Upper lobe of right lung (tissue), 1 donor: ENCODE measurements around the gene CSMD2. TPM values are rescaled to one million over a fixed set of nuclear protein-coding genes. Genes with fewer than 3 reads are reported as not detected.

Experiments used
- ATAC-seq: fragments of 200-7000 bp; cut with Tn5 transposase; one replicate; pipeline ENCODE4 v1.9.1; 2020; ENCODE audit warnings: mild to moderate bottlenecking, moderate library complexity
- DNase-seq: peaks from one replicate; pipeline ENCODE4 v3.0.0-alpha.2; 2020
- H3K27ac ChIP-seq: fragments of 200-600 bp; one replicate; pipeline ENCODE4 v1.8.0; 2022
- H3K27me3 ChIP-seq: fragments of 200-600 bp; one replicate; pipeline ENCODE4 v1.8.0; 2022; ENCODE audit warnings: mild to moderate bottlenecking
- H3K36me3 ChIP-seq: fragments of 200-600 bp; one replicate; pipeline ENCODE4 v1.8.0; 2022
- H3K4me1 ChIP-seq: fragments of 200-600 bp; one replicate; pipeline ENCODE4 v1.8.0; 2022
- H3K4me3 ChIP-seq: fragments of 200-600 bp; one replicate; pipeline ENCODE4 v1.8.0; 2022; ENCODE audit warnings: mild to moderate bottlenecking
- H3K9me3 ChIP-seq: fragments of 200-600 bp; one replicate; pipeline ENCODE4 v1.8.0; 2022
- CTCF ChIP-seq: fragments of 200-600 bp; IDR thresholded peaks from one replicate; pipeline ENCODE4 v1.8.0; 2022; ENCODE audit warnings: antibody characterized with exemption
- intact Hi-C: fragments of 100-400 bp; cut with DNase I; formaldehyde crosslinking; loops from one replicate; pipeline ENCODE4 v1.11.0; 2022
- total RNA-seq: library from RNA; stranded (reverse); fragmentation: NEBNext Ultra II Directional; extraction: Animal tissue kit (Norgen Biotek cat#: 25700); gene quantifications from one replicate; pipeline ENCODE4 v1.2.1, GENCODE V29; 2021
- donor health status: DM: no; HTN: yes; CAD: no; lungs with severe emphysema.

The CSMD2 gene
- total RNA-seq, 1 donor from 2014 or later = 0.67 TPM

DNA sequence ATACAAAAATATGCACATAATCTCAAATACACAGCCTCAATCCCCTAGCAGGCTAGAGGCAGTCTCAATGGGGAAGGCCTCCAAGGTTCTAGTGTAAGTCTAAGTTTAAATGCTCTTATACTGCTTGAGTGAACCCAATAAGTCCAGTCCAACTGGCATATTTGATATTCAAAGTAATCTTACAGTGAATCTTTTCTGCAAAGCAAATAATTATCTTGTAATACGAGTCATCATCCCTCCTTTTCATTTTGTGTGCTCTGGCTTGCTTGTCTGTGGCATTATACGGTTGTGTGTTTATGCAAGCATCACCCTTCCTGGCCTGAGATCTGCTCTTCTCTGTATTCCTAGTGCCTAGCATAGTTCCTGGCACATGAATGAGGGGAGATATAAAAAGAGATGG, 468.1 kb downstream of the CSMD2 start:
- intact Hi-C loops = no loop called here
- no peaks in the 10 kb centered on the region for H3K9me3 ChIP-seq
- H3K27ac ChIP-seq = no peak overlapping the region
- ATAC-seq = no peak
- no peaks in the 10 kb centered on the region for H3K4me1 ChIP-seq
- H3K4me3 ChIP-seq = no peak overlapping the region
- no peak for TF ChIP-seq CTCF
- no peaks in the 10 kb centered on the region for H3K36me3 ChIP-seq
- no peaks in the 10 kb centered on the region for H3K27me3 ChIP-seq
- DNase-seq = no peak

- no peaks in the 10 kb centered on the region for H3K27me3 ChIP-seq
- TF ChIP-seq CTCF = no peak
- no peak for DNase-seq
- H3K4me1 ChIP-seq = no peaks in the 10 kb centered on the region
- no peaks in the 10 kb centered on the region for H3K9me3 ChIP-seq
- intact Hi-C loops = no loop called here
- no peaks in the 10 kb centered on the region for H3K36me3 ChIP-seq
- ATAC-seq = no peak
- no peak overlapping the region for H3K4me3 ChIP-seq
- no peak overlapping the region for H3K27ac ChIP-seq
Measured at GRCh38 chr1:33696311-33696710, 468.7 kb downstream of the CSMD2 start.

GRCh38 chr1:33692206-33693188, 472.5 kb downstream of the CSMD2 start:
- Histone ChIP-seq H3K4me1 (no peaks in the 10 kb centered on the region), H3K9me3 (no peaks in the 10 kb centered on the region), H3K4me3 (no peak overlapping the region), H3K27ac (no peak overlapping the region), H3K36me3 (no peaks in the 10 kb centered on the region), H3K27me3 (no peaks in the 10 kb centered on the region)
- ATAC-seq (no peak), DNase-seq (no peak)
- intact Hi-C loops = no loop called here
- TF ChIP-seq CTCF = no peak

- DNase-seq (no peak), ATAC-seq (no peak)
- intact Hi-C loops = no loop called here
- Histone ChIP-seq H3K4me1 (no peaks in the 10 kb centered on the region), H3K27ac (no peak overlapping the region), H3K9me3 (no peaks in the 10 kb centered on the region), H3K36me3 (no peaks in the 10 kb centered on the region), H3K4me3 (no peak overlapping the region), H3K27me3 (peaks cover 8% of the 10 kb centered on the region)
- no peak for TF ChIP-seq CTCF
Measured at GRCh38 chr1:33687000-33687399, 478.0 kb downstream of the CSMD2 start.

- Histone ChIP-seq H3K27ac (no peak overlapping the region), H3K36me3 (no peaks in the 10 kb centered on the region), H3K27me3 (peaks cover 8% of the 10 kb centered on the region), H3K4me3 (no peak overlapping the region), H3K9me3 (no peaks in the 10 kb centered on the region), H3K4me1 (no peaks in the 10 kb centered on the region)
- DNase-seq (no peak), ATAC-seq (no peak)
- intact Hi-C loops = no loop called here
- TF ChIP-seq CTCF = no peak
Measured at GRCh38 chr1:33686551-33686950, 478.5 kb downstream of the CSMD2 start.
